Stimulated activated CD8-positive, alpha-beta memory T cell treated with anti-CD3 and anti-CD28 coated beads, Interleukin-12 subunit alpha, Interleukin-12 subunit beta, amount 100 ng/mL, for 24 hours (primary cell): ENCODE results near the gene ROBO2.

Experiments used
- DNase-seq: peaks from one replicate; pipeline ENCODE4 v3.0.0-alpha.2; 2020; ENCODE audit errors: extremely low read depth

Gene ROBO2

DNA sequence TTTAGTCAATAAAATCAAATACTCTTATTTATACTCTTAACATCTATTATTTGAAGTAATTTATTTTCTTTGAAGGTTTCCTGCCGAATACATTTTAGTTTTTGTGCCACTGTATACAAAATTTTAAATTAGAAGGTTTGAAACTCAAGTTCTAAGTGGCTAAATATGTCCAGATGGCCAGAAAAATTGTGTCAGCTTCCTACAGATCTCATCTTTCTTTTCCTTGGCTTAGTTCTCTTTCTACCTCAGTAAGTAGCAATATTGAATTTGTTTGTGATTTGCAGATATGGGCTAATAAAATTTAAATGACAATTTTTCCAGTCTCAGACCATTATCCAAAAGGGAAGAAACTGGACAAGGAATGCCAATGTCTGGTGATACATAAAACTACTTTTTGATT lies 452.1 kb downstream of the ROBO2 start:
- DNase-seq = no peak

DNA sequence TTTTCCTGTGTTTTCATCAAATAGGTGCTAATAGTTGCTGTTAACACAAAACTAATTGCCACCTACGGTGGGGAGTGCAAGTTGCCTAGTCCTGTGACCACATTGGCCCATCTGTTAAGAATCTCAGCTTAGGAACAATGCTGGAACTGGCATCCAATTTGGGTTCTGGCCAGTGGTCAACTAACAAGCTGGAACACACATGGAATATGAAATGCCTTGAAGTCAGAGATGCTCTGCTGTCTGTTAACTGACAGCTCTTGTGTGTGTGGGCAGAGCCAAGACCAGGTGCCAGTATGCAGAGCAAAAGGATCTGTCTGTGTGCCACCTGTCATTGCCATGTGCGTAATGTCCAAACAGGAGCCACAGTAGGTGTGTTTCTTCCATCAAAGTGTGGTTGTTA lies 460.8 kb downstream of the ROBO2 start:
- no peak for DNase-seq

DNA sequence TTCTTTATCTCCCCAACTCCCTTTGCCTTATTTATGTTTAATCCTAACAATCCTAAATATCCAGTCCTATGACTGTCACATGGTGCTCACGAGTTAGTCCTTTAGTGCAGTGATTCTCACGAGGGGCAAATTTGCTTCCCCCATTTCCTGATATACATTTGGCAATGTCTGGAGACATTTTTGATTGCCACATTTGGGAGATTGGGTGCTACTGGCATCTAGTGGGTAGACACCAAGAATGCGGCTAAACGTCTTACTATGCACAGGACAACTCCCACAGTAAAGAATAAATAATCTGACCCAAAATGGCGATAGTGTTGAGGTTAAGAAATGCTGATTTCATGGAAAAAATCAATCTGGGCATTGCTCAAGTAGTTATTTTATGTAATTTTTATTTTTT lies 466.5 kb downstream of the ROBO2 start:
- no peak for DNase-seq

DNA sequence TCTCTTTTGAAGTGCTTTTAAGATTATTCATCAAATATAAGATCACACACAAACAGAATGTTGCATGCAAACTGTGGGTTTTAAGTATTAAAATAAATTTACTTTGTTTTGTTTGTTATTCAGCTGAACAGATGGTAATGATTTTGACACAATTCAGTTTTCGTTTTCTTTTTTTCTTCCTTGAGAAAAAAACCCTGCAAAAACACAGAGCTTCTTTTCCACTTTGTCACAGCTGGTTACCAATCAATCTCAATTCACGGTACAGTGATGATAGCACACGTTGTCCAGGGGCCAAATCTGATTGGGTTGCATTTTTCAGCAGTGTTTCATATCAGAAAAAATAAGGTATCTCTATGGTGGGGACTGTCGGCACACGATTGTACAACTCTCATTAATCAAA lies 473.6 kb downstream of the ROBO2 start:
- no peak for DNase-seq

DNA sequence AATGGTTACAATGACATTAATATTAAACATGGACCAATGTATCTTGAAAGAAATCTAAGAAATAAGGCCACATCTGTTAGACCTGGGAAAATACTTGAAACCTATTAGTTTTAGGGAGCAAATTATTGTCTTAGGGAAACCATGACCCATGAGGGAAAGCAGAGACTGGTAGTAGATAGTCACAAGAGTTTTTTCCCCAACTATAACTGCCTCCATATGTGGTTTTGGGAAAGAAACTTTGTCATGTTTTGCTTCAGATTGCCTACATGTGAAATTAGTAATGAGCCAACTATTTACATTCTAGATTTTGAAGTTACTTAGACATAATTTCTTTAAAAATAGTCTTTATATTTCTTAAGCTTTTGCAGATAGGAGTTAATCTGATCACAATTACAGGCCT lies 474.9 kb downstream of the ROBO2 start:
- no peak for DNase-seq

DNA sequence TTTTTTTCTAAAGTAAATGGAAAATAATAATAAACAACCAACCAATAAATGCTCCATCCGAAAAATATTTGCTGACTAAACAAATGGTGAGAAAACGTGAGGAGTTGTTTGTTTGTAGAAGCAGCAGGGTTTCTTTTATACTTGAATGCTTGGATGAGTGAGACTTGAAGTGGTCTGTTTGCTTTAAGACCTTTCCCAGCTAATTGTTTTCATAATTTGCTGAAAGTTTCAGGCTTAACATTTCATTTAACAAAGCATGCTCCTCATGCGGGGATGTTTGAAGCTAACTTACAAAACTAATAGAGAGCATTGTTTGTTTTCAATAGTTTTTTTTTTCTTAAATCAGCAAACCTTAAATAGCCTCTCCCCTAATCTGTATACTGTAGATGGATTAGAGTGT lies 484.6 kb downstream of the ROBO2 start:
- no peak for DNase-seq

DNA sequence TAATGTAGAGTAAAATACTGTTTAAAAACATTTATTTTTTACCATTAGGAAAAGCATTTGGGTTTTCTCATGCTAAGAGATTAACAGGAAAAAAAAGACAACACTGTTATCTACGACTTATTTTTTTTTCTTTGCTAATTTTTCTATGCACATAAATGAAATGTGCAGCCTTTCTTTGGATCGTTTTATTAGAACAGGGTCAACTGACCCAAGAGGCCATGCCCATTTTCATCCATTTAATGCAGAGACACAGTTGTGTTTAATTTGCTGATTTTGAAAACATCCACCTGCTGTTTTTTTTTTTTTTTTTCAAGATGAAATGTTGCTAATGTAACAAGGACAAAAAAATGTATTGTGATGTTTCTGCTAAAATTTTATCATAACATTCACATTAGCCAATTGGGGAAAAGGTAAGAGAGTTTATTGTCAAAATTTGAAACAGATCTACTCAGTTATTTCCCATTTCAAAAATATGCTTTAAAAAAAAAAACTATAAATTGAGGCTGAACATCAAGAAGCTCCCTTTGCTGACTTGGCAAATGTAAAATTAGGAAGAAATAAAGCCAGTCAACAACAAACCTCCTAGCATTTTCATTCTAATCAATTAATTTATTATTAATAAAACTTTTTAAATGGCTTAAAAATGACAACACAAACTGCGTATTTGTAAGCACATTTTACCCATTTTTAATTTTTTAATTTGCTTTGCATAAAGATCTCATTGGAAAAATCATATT lies 485.2 kb downstream of the ROBO2 start:
- no peak for DNase-seq

DNA sequence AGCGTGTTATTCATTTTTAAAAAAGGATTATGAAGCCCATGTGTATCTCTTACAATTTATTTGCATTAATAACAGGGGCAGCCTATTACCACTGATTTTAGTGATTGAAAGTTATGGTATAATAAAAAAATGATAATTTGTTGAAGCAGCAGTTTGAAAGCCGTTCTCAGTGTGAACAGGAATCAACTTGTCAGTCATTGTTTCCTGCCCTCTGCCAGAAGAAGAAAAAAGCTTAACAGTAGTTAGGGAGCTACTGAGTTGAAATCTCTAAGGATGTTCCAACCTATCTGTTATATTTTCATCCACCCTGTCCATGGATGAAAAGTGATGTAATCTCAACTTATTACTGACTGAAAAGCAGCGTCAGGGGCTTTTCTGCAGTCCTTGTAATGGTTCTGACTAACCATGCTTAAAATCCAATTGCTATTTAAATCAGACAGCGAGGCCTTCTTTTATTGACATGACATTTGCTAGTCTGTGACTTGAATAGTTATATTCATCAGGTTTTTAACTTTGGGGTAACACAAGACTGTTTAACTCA lies 486.7 kb downstream of the ROBO2 start:
- no peak for DNase-seq

DNA sequence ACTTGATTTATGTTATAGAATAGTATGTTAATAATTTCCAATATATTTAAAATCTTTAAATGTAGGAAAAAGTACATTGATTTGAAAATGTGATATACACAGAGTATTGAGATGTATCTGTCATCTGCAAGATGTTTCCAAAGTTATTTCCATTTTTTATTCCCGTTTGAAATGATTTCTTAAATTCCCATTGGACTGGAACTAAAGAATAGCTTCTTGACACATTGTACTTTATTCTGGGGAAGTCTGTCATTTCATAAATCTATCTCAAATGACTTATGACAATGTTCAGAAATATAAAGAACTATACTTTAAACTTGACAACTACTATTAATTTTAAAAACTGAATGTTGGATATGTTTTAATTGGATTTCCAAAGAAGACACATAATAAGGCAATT lies 489.6 kb downstream of the ROBO2 start:
- DNase-seq = no peak

DNA sequence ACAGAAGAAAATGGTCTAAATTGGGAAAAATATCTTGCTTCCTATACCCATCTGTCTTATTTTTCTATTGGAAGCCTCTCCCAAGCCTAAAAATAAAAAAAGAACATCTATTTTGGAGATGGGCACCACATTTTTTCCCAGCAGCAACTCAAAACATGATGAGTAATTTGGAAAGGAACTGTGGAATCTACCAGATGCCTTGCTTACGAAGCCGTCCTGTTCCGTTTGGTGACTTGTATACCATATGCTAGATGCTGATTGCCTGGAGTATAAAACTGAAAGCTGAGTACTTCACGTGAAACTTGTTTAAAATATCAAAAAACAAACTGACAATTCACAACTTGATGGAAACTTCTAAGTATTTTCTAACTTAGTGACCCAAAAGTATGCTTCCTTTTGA lies 491.0 kb downstream of the ROBO2 start:
- DNase-seq = no peak

DNA sequence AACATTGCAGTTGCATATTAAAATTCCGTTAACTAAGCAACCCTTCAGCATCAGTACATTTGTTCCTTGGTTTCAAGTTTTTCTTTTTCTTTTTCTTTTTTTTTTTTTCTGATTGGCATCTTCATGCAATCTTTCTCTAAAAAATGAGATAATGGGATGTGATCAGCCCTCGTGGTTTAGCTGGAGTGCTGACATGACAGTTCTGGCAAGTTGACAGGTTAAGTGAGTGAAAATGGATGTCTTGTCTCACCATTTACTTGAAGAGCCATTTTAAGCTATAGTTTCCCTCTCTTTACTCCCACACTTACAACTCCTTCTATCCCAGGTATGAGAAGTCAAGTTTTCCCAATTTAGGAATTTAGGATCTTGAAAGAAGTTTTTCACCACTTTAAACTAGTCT lies 495.2 kb downstream of the ROBO2 start:
- DNase-seq = no peak

DNA sequence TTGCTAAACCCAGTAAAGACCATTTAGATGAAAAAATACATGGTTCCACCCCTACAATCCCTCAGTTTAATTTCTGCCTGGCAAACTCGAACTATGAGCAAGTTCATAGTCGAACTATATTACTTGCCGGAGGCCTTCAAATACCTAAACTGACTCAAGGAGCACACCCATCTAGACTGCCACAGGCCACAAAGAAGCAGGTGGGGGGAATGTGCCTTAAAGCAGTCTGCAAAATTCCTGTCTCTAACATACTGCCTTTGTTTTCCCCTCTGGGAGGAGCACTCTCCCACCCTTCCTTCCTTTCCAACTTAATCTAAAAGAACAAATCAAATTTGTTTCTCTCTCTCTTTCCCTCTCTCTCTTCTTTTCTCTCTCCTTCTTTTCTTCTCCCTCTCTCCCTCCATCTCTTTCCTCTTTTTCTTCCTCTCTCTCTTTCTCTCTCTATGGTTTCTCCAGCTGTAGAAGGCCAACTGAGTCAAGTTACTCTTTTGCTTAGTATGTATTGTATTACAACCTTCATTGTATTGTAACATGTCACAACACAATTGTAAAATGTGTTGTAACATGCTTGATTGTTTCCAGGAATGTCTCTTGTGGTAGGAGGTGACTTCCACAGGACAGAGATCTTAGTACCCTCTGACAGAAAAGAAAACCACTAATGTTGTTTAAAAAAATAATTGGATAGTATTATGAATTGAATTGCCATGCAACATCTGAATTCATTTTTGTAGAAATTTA lies 496.3 kb downstream of the ROBO2 start:
- no peak for DNase-seq

DNA sequence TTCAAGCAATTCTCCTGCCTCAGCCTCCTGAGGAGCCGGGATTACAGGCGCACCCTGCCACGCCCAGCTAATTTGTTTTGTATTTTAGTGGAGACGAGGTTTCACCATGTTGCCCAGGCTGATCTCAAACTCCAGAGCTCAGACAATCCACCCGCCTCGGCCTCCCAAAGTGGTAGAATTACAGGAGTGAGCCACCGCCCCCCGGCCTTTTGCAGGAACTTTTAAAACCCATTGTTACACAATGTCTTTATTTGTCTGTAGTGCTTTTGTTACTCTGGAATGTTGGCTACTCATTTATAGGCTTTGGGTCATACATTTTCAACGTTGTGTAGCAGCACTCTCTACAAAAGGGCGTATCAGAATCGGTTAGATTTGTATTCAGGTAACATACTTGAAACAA lies 499.1 kb downstream of the ROBO2 start:
- DNase-seq = no peak

DNA sequence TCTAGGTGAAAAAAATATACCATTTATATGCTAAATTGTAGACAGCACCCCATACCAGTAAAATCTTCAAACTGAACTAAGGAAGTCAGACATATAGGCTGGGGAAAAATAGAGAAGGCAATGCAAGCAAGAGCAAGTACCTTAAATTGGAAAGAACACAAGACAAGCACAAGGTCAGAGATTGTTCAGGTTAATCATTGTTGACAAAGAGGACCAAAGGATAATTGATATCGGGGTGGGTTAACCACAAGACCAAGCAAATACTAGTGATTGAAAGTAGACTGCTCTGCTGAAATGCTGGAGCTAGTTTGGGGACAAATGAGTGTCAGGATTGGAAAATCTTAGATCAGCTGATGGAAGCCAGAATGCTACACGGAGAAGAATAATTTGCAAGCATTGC lies 499.8 kb downstream of the ROBO2 start:
- no peak for DNase-seq

DNA sequence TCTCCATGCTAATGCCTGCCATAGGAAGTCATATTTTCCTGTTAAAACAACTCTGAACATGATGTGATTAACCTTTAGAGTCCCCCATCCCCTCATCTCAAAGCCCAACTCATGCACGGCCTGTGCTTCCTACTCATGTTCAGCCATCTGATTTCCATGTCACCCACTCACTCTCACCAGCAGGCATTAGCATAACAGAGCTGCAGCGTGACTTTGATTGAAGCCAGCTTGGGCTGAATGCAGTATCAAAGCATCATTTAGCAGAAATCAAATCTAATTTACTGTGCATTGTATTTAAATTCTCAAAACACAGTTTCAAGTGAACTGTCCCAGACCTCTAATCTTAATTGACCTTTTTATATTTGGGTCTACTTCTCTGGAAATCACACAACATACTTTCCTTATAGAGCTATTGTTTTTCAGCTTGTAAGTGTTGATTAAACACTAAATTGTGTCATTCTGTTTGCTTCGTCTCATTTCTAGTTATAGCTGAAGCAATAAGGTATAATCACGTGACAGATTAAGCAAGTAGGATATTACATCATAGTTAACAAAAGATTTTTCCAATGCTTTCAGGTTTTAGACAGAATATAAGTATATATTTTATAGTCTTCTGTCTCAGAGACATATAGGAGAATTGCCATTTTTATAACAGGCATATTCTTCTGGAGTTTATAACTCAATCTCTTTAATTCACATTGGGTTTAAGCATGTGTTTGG lies 501.5 kb downstream of the ROBO2 start:
- DNase-seq = no peak

DNA sequence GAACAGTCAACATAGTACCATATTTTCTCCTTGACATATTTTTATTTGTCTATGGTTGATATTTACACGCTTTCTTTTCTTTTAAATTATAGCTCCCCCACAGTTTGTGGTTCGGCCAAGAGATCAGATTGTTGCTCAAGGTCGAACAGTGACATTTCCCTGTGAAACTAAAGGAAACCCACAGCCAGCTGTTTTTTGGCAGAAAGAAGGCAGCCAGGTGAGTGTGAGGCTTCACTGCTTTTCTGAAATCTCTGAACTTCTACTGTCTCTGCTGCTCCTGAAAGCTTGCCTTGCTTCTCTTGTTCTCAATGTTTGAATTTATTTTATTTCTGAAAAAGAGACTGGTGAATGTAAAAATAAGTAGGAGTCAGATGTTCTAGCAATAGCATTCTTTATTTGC lies 506.3 kb downstream of the ROBO2 start:
- DNase-seq = no peak

DNA sequence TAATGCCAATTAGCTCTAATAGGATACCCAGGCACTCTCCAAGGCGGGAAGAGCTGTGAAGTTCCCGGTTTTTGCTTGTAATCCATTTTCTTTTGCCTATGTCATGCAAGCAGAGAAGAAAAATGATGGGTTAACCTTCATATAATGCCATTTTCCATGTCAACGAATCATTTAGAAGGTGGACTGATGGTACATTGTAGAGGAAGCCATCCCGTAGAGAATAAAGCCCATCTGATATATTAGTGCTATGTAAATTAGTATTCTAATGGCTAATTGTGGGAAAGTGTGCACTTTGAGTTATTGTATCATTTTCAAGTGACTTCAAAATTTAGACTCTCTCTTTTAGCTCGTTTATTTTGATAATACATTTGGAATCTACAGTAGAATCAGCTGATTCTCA lies 509.1 kb downstream of the ROBO2 start:
- no peak for DNase-seq

DNA sequence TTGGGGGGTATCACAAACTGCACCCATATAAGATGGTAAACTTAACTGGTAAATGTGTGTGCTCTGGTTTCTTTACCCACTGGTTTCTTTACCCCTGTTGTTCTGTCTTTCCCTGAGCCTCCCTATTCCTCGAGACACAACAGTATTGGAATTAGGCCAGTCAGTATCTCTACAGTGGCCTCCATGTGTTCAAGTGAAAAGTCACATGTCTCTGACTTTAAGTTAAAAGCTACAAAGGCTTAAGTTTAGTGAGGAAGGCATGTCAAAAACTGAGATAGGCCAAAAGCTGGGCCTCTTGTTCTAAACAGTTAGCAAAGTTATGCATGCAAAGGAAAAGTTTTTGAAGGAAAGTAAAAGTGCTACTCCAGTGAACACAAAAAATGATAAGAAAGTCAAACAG lies 513.3 kb downstream of the ROBO2 start:
- DNase-seq = no peak

DNA sequence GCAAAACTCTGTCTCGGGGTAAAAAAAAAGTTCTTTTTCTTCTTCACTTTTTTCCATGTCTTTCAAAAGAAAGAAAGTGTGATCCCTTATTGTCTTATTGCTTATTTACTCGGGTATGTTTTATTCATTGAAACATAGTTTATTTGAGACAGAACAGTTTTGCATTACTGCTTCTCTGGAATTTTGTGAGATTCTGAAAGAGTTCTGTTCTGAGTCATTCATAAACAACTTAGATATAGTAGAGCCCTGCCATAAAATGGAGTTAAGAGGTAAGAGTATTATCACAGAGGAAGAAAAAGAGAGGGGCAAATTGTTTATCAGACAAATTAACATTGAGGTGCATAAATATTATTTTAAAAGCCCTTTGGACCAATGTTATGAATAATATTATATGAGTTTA lies 522.2 kb downstream of the ROBO2 start:
- DNase-seq = no peak

DNA sequence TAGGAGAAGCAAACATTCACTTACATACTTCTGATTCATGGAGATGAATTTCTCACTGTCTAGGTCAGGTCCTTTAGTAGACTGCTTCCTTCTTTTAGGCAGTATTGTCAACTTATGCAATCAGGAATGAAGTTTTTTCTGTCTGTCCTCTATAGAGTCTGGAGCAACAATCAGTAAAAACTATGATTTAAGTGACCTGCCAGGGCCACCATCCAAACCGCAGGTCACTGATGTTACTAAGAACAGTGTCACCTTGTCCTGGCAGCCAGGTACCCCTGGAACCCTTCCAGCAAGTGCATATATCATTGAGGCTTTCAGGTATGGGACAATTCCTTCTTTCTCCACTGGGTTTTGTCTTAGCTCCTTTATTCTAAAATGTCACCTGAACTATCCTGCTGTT lies 523.1 kb downstream of the ROBO2 start:
- no peak for DNase-seq

DNA sequence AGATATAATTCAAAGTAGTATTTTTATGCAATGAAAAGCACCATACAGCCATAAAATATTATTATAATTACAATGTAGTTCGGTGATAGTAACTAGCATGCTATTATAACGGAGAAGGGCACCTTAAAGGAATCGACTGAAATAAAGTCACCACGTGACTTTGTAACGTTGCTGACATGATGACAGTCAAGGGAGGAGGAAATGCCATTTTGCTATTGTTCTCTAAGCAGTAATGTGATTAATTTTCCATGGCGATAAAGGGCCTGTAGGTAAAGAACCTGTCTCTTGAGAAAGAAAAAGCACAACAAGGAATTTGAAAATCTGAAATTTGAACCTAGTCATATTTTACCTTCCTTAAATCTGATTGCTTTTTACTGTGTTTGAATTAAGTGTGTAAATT lies 526.2 kb downstream of the ROBO2 start:
- DNase-seq = no peak

DNA sequence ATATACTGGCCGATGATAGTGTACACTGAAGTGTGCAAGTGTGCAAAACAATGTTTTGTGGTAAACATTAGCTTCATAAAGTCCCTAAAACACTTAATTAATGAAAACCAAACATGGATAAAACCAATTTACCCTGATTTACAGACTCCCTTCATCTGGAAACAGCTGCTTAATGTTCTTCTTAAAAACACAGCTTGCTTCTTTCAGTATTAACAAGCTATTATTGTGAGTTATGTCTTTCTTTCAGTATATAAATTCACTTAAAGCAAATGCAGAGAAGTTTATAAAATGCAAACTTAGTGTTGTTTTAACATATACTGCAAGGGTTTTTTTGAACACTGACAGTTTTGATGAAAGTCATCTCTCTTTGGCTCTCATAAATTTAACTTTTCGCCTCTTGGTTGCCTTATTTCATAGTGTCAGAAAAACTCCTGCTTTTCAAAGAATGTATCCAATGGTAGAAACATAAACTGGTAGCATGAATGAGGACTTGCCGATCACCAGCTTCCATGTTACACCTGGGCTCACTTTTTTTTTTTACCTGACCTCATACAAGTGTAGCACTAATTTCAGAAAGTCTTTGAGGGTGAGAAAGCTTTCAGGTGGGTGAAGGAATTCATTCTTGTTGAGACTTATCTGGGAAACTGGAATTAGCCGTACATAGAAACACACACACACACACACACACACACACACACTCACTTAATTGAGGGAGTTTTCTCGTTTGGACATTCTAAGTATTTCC lies 532.2 kb downstream of the ROBO2 start:
- DNase-seq = no peak
